OCI-LY3 (cell line): ENCODE data around the gene PTPN21.

Experiments
- CTCF ChIP-seq: fragments of 200-600, 300-600 bp; sonication (generic); IDR thresholded peaks from 2 replicates; pipeline ENCODE4 v1.5.1; 2014; ENCODE audit warnings: antibody characterized with exemption, low read length, low read depth
- EZH2phosphoT487 ChIP-seq: fragments of 200-600 bp; shearing (Covaris generic); IDR thresholded peaks from 2 replicates; pipeline ENCODE4 v1.6.1; 2018; ENCODE audit warnings: antibody characterized with exemption, mixed run types, low read depth

- TF ChIP-seq CTCF (no peak), EZH2phosphoT487 (no peak)
Observed at GRCh38 chr14:88533064-88533602, 21.7 kb downstream of the PTPN21 start.
